Ovary (tissue), 3 donors: ENCODE measurements around the gene DCTN1.

Experiments used
- EP300 ChIP-seq: sonication (generic); formaldehyde crosslinking; IDR thresholded peaks from one replicate; pipeline ENCODE4 v1.6.1; 2017; ENCODE audit warnings: antibody characterized with exemption
- POLR2A ChIP-seq: fragments of 450-650 bp; IDR thresholded peaks from one replicate; pipeline ENCODE4 v1.6.1; 2017; ENCODE audit warnings: antibody characterized with exemption, mild to moderate bottlenecking, moderate library complexity
- TF ChIP-seq, protein P1 (sequence below), 3 donors: fragments of 450-650 bp in 2 of 3; fragments of 200-600 bp in 1 of 3; IDR thresholded peaks; one replicate each; pipeline versions ENCODE4 v1.5.1 to v1.8.0; 2016 to 2022; ENCODE audit warnings: antibody characterized with exemption in 3 of 3, mild to moderate bottlenecking in 1 of 3
- donor health status: DM: no; HTN: no; CAD: no.

DNA sequence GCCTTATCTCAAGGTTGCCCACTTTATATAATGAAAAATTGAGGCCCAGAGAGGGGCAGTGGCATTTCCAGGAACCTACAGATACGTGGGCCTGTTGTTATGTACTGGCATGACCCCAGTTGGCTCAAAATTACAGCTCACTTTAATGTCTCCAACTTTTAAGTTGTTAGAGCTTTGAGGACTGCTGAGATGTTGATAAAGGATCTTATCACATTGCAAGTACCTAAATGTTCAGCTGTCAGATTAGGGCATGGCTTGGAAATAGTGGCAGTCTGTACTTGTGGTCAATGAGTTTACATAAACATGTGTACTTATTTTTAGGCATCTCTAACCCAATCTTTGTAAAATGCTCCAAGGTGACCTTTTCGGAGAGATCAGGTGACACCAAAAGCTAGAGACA, 51.5 kb downstream of the DCTN1 start:
- TF ChIP-seq, protein P1, sequence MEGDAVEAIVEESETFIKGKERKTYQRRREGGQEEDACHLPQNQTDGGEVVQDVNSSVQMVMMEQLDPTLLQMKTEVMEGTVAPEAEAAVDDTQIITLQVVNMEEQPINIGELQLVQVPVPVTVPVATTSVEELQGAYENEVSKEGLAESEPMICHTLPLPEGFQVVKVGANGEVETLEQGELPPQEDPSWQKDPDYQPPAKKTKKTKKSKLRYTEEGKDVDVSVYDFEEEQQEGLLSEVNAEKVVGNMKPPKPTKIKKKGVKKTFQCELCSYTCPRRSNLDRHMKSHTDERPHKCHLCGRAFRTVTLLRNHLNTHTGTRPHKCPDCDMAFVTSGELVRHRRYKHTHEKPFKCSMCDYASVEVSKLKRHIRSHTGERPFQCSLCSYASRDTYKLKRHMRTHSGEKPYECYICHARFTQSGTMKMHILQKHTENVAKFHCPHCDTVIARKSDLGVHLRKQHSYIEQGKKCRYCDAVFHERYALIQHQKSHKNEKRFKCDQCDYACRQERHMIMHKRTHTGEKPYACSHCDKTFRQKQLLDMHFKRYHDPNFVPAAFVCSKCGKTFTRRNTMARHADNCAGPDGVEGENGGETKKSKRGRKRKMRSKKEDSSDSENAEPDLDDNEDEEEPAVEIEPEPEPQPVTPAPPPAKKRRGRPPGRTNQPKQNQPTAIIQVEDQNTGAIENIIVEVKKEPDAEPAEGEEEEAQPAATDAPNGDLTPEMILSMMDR (IDR thresholded peaks at IDR 0.05): no peak
- TF ChIP-seq POLR2A (no peak), EP300 (no peak)
